Measurements from ENCODE around the gene SLC1A2. TPM values are rescaled to one million over a fixed set of nuclear protein-coding genes. Genes with fewer than 3 reads are reported as not detected.

SLC1A2 gene
- total RNA-seq, 1 donor from 2014 or later: 0.25 TPM

DNA sequence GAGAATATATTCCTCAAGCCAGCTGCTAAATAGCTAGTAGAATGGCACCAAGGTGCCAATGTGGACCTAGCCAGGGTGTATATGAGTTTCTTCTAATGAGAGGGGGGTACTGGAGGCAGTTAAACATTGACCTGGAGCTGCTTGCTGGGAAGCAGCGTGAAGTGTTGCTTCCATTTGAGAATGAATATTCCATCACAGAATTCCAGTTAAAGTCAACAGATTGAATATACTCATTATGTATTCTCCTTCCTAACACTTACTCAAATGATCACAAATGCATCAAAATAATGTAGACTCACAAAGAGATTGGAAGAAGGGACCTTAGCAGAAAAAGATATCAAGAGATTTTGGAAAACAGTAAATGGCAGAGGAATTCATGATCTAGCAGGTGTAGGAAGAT, 178.3 kb downstream of the SLC1A2 start:
- no peaks in the 10 kb centered on the region for H3K79me2 ChIP-seq (ENCODE audit: insufficient read depth, low read length)
- no peaks in the 10 kb centered on the region for H3K9me3 Mint-ChIP-seq (ENCODE audit: unreplicated experiment)
- DNase-seq (ENCODE audit: low read depth) (no peak), FAIRE-seq (no peak)
- H3K9me3 ChIP-seq (ENCODE audit: insufficient read depth, low read depth, low read length): no peaks in the 10 kb centered on the region
- H3K4me3 Mint-ChIP-seq (ENCODE audit: unreplicated experiment): no peak overlapping the region
- no peaks in the 10 kb centered on the region for H3K27me3 ChIP-seq (ENCODE audit: insufficient read depth, low read length)
- peaks cover 8% of the 10 kb centered on the region for H3K4me1 Mint-ChIP-seq (ENCODE audit: low read depth, unreplicated experiment)
- no peak overlapping the region for H3K27ac ChIP-seq (ENCODE audit: low read depth, low read length)
- H2AFZ ChIP-seq (ENCODE audit: low read depth, low read length): no peak overlapping the region
- peak overlapping the region; percentile 15 for H3K27ac Mint-ChIP-seq (ENCODE audit: unreplicated experiment)
- no peaks in the 10 kb centered on the region for H3K36me3 Mint-ChIP-seq (ENCODE audit: low read depth, unreplicated experiment)
- H3K4me2 ChIP-seq (ENCODE audit: low read length): no peak overlapping the region
- TF ChIP-seq, protein P1, sequence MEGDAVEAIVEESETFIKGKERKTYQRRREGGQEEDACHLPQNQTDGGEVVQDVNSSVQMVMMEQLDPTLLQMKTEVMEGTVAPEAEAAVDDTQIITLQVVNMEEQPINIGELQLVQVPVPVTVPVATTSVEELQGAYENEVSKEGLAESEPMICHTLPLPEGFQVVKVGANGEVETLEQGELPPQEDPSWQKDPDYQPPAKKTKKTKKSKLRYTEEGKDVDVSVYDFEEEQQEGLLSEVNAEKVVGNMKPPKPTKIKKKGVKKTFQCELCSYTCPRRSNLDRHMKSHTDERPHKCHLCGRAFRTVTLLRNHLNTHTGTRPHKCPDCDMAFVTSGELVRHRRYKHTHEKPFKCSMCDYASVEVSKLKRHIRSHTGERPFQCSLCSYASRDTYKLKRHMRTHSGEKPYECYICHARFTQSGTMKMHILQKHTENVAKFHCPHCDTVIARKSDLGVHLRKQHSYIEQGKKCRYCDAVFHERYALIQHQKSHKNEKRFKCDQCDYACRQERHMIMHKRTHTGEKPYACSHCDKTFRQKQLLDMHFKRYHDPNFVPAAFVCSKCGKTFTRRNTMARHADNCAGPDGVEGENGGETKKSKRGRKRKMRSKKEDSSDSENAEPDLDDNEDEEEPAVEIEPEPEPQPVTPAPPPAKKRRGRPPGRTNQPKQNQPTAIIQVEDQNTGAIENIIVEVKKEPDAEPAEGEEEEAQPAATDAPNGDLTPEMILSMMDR (IDR thresholded peaks at IDR 0.05; ENCODE audit: insufficient read depth, low read depth, low read length): no peak
- no peak overlapping the region for H3K4me3 ChIP-seq (ENCODE audit: insufficient read depth, low read depth, low read length)
- H3K4me1 ChIP-seq (ENCODE audit: insufficient read depth, low read length): peaks cover 12% of the 10 kb centered on the region
- H4K20me1 ChIP-seq (ENCODE audit: insufficient read depth, low read length): no peaks in the 10 kb centered on the region
- H3K27me3 Mint-ChIP-seq (ENCODE audit: low read depth, unreplicated experiment): peaks cover 4% of the 10 kb centered on the region
- H3K9ac ChIP-seq (ENCODE audit: low read length): no peak overlapping the region
- H3K36me3 ChIP-seq (ENCODE audit: insufficient read depth, low read length): no peaks in the 10 kb centered on the region

DNA sequence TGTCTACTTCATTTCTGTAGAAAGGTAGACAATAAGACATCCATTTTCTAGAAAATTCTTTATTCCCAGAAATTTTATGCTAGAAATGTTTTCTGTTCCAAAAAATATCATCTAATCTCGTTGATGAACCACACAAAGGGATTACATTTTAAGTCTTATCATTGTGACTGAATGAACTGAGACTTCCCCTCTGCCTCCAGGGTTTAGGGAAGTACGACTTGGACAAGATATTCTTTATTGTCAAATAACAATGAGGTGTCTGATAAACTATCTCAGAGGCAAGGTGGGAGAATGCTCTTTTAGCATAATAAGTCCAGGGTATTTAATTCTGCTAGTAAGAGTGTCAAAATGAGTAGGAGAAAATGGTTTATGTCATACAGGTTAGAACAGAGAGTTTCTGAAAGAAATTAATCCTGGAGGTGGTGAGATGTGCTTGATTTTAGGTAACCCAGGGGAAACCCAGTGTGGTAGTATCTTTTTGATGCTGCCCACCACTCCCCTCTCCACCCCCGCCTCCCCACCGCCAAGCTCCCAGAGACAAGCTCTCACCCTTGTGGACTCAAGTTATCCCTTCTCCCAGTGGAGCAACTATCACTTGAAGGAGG, 179.8 kb downstream of the SLC1A2 start:
- no peaks in the 10 kb centered on the region for H3K27me3 ChIP-seq (ENCODE audit: insufficient read depth, low read length)
- no peaks in the 10 kb centered on the region for H3K36me3 Mint-ChIP-seq (ENCODE audit: low read depth, unreplicated experiment)
- H4K20me1 ChIP-seq (ENCODE audit: insufficient read depth, low read length): no peaks in the 10 kb centered on the region
- H3K36me3 ChIP-seq (ENCODE audit: insufficient read depth, low read length): no peaks in the 10 kb centered on the region
- DNase-seq (ENCODE audit: low read depth) (no peak), FAIRE-seq (no peak)
- peaks cover 4% of the 10 kb centered on the region for H3K27me3 Mint-ChIP-seq (ENCODE audit: low read depth, unreplicated experiment)
- H3K4me1 Mint-ChIP-seq (ENCODE audit: low read depth, unreplicated experiment): peaks cover 8% of the 10 kb centered on the region
- H3K4me3 ChIP-seq (ENCODE audit: insufficient read depth, low read depth, low read length): no peak overlapping the region
- H2AFZ ChIP-seq (ENCODE audit: low read depth, low read length): no peak overlapping the region
- H3K79me2 ChIP-seq (ENCODE audit: insufficient read depth, low read length): no peaks in the 10 kb centered on the region
- TF ChIP-seq, protein P1 (IDR thresholded peaks at IDR 0.05; ENCODE audit: insufficient read depth, low read depth, low read length): no peak
- TF ChIP-seq EZH2 (IDR thresholded peaks at IDR 0.05; ENCODE audit: insufficient read depth, low read length): no peak
- peaks cover 18% of the 10 kb centered on the region for H3K4me1 ChIP-seq (ENCODE audit: insufficient read depth, low read length)
- H3K27ac Mint-ChIP-seq (ENCODE audit: unreplicated experiment): no peak overlapping the region
- no peak overlapping the region for H3K4me3 Mint-ChIP-seq (ENCODE audit: unreplicated experiment)
- no peak overlapping the region for H3K4me2 ChIP-seq (ENCODE audit: low read length)
- H3K9me3 ChIP-seq (ENCODE audit: insufficient read depth, low read depth, low read length): no peaks in the 10 kb centered on the region
- H3K27ac ChIP-seq (ENCODE audit: low read depth, low read length): no peak overlapping the region
- H3K9ac ChIP-seq (ENCODE audit: low read length): no peak overlapping the region
- H3K9me3 Mint-ChIP-seq (ENCODE audit: unreplicated experiment): peaks cover 4% of the 10 kb centered on the region

DNA sequence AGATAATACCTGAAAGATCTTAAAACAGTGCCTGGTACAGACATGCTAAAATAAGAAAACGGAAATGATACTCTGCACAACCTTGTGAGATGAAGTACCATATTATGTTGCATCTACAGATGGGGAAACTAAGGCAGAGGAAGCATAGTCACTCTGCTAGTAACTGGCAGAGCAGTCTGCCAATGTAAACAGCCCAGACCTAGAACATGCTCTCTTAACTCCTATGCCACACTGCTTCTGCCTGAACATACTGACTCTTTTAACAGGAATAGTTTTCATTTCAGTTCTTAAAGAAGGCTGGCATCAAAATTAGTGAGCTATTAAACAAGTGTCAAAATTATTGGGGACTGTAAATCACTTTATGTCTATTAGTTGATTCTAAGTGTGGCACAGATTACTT, 180.5 kb downstream of the SLC1A2 start:
- Histone ChIP-seq H3K79me2 (ENCODE audit: insufficient read depth, low read length) (no peaks in the 10 kb centered on the region), H2AFZ (ENCODE audit: low read depth, low read length) (no peak overlapping the region), H3K9me3 (ENCODE audit: insufficient read depth, low read depth, low read length) (no peaks in the 10 kb centered on the region), H3K27me3 (ENCODE audit: insufficient read depth, low read length) (no peaks in the 10 kb centered on the region), H4K20me1 (ENCODE audit: insufficient read depth, low read length) (no peaks in the 10 kb centered on the region), H3K4me1 (ENCODE audit: insufficient read depth, low read length) (peaks cover 18% of the 10 kb centered on the region), H3K9ac (ENCODE audit: low read length) (no peak overlapping the region), H3K4me2 (ENCODE audit: low read length) (no peak overlapping the region), H3K36me3 (ENCODE audit: insufficient read depth, low read length) (no peaks in the 10 kb centered on the region), H3K4me3 (ENCODE audit: insufficient read depth, low read depth, low read length) (no peak overlapping the region), H3K27ac (ENCODE audit: low read depth, low read length) (no peak overlapping the region)
- no peak overlapping the region for H3K27ac Mint-ChIP-seq (ENCODE audit: unreplicated experiment)
- no peaks in the 10 kb centered on the region for H3K36me3 Mint-ChIP-seq (ENCODE audit: low read depth, unreplicated experiment)
- FAIRE-seq (no peak), DNase-seq (ENCODE audit: low read depth) (no peak)
- peaks cover 8% of the 10 kb centered on the region for H3K4me1 Mint-ChIP-seq (ENCODE audit: low read depth, unreplicated experiment)
- no peak for TF ChIP-seq EZH2 (IDR thresholded peaks at IDR 0.05; ENCODE audit: insufficient read depth, low read length)
- TF ChIP-seq, protein P1 (IDR thresholded peaks at IDR 0.05; ENCODE audit: insufficient read depth, low read depth, low read length): no peak
- H3K27me3 Mint-ChIP-seq (ENCODE audit: low read depth, unreplicated experiment): peaks cover 4% of the 10 kb centered on the region
- H3K9me3 Mint-ChIP-seq (ENCODE audit: unreplicated experiment): peaks cover 4% of the 10 kb centered on the region
- no peak overlapping the region for H3K4me3 Mint-ChIP-seq (ENCODE audit: unreplicated experiment)
